Neural cell (in vitro differentiated cells): ENCODE measurements around the gene COL5A1. TPM values are rescaled to one million over a fixed set of nuclear protein-coding genes. Genes with fewer than 3 reads are reported as not detected.

ENCODE experiments used
- H2AFZ ChIP-seq: fragments of 200-600, 300-800 bp; sonication (generic), shearing (Covaris generic); 2 replicates; pipeline ENCODE4 v1.6.0; 2014; ENCODE audit warnings: low read depth, mild to moderate bottlenecking, antibody characterized with exemption, low read length, moderate library complexity
- H3F3A ChIP-seq: fragments of 200-600 bp; shearing (Covaris generic); 2 replicates; pipeline ENCODE4 v1.6.1; 2016; ENCODE audit warnings: mild to moderate bottlenecking, moderate library complexity, mixed read lengths, antibody characterized with exemption, low read length; ENCODE audit not compliant: insufficient read depth, poor library complexity, severe bottlenecking
- H3K27ac ChIP-seq: fragments of 200-600, 300-800 bp; sonication (generic), shearing (Covaris generic); 2 replicates; pipeline ENCODE4 v1.5.1; 2014; ENCODE audit warnings: mild to moderate bottlenecking, low read length, moderate library complexity
- H3K27me3 ChIP-seq: fragments of 300-800, 200-600 bp; sonication (generic), shearing (Covaris generic); 2 replicates; pipeline ENCODE4 v1.6.0; 2014; ENCODE audit warnings: mild to moderate bottlenecking, low read depth, low read length, moderate library complexity; ENCODE audit not compliant: insufficient read depth
- H3K36me3 ChIP-seq: fragments of 300-800, 200-600 bp; sonication (generic), shearing (Covaris generic); 2 replicates; pipeline ENCODE4 v1.5.1; 2014; ENCODE audit warnings: mild to moderate bottlenecking, antibody characterized with exemption, low read length, moderate library complexity; ENCODE audit not compliant: insufficient read depth
- H3K4me2 ChIP-seq: fragments of 300-800, 200-600 bp; sonication (generic), shearing (Covaris generic); 2 replicates; pipeline ENCODE4 v1.6.0; 2014; ENCODE audit warnings: mild to moderate bottlenecking, low read length
- H3K4me3 ChIP-seq: fragments of 300-800, 200-600 bp; sonication (generic), shearing (Covaris generic); 2 replicates; pipeline ENCODE4 v1.5.1; 2014; ENCODE audit warnings: mild to moderate bottlenecking, low read length, moderate library complexity
- H3K79me2 ChIP-seq: fragments of 200-600 bp; shearing (Covaris generic); replicated peaks from 2 replicates; pipeline ENCODE4 v1.6.0; 2014; ENCODE audit warnings: mild to moderate bottlenecking, low read length, moderate library complexity; ENCODE audit not compliant: insufficient read depth
- H3K9ac ChIP-seq: fragments of 300-800, 200-600 bp; sonication (generic), shearing (Covaris generic); 2 replicates; pipeline ENCODE4 v1.6.1; 2016; ENCODE audit warnings: mild to moderate bottlenecking, low read length, mixed read lengths
- H3K9me2 ChIP-seq: fragments of 200-600 bp; shearing (Covaris generic); 2 replicates; pipeline ENCODE4 v1.6.1; 2016; ENCODE audit warnings: mild to moderate bottlenecking, low read length, mixed read lengths; ENCODE audit not compliant: insufficient read depth
- H3K9me3 ChIP-seq: fragments of 200-600, 300-800 bp; sonication (generic), shearing (Covaris generic); 2 replicates; pipeline ENCODE4 v1.6.1; 2016; ENCODE audit warnings: mild to moderate bottlenecking, mixed run types, low read length, moderate library complexity, mixed read lengths
- H4K20me1 ChIP-seq: fragments of 200-600 bp; shearing (Covaris generic); 2 replicates; pipeline ENCODE4 v1.6.1; 2016; ENCODE audit warnings: mild to moderate bottlenecking, mixed run types; ENCODE audit not compliant: insufficient read depth
- CTCF ChIP-seq: fragments of 450-650 bp; IDR thresholded peaks from 2 replicates; pipeline ENCODE4 v1.5.1; 2014; ENCODE audit warnings: antibody characterized with exemption, mild to moderate bottlenecking, moderate library complexity; ENCODE audit not compliant: poor library complexity, severe bottlenecking
- EP300 ChIP-seq: fragments of 450-650 bp; conservative IDR thresholded peaks from 2 replicates; pipeline ENCODE4 v1.6.1; 2014; ENCODE audit warnings: antibody characterized with exemption, mild to moderate bottlenecking, moderate library complexity; ENCODE audit not compliant: poor library complexity, severe bottlenecking
- EZH2 ChIP-seq: fragments of 200-600, 300-800 bp; shearing (Covaris generic), sonication (generic); IDR thresholded peaks from 2 replicates; pipeline ENCODE4 v1.6.1; 2014; ENCODE audit warnings: antibody characterized with exemption, low read length, borderline replicate concordance, mild to moderate bottlenecking; ENCODE audit not compliant: insufficient read depth, poor library complexity, severe bottlenecking
- MXI1 ChIP-seq: fragments of 450-650 bp; conservative IDR thresholded peaks from 2 replicates; pipeline ENCODE4 v1.6.1; 2014; ENCODE audit warnings: antibody characterized with exemption, mild to moderate bottlenecking; ENCODE audit not compliant: poor library complexity, severe bottlenecking
- POLR2AphosphoS5 ChIP-seq: IDR thresholded peaks from 2 replicates; pipeline ENCODE4 v1.6.1; 2012
- RAD21 ChIP-seq: fragments of 450-650 bp; conservative IDR thresholded peaks from 2 replicates; pipeline ENCODE4 v1.6.1; 2014; ENCODE audit warnings: antibody characterized with exemption, mild to moderate bottlenecking, moderate library complexity
- REST ChIP-seq: IDR thresholded peaks from 2 replicates; pipeline ENCODE4 v1.6.1; 2012; ENCODE audit warnings: borderline replicate concordance
- SMC3 ChIP-seq: fragments of 450-650 bp; conservative IDR thresholded peaks from 2 replicates; pipeline ENCODE4 v1.6.1; 2014; ENCODE audit warnings: antibody characterized with exemption, mild to moderate bottlenecking, moderate library complexity; ENCODE audit not compliant: poor library complexity
- TAF1 ChIP-seq: IDR thresholded peaks from 2 replicates; pipeline ENCODE4 v1.6.1; 2012; ENCODE audit warnings: low read depth
- polyA plus RNA-seq: library from polyadenylated mRNA; depleted of rRNA; stranded (reverse); fragments of >200 nt; gene quantifications from 2 replicates; pipeline ENCODE4 v1.2.3, GENCODE V29; 2014

COL5A1 gene
- polyA plus RNA-seq, 1 donor from 2014 or later, result not detected

DNA sequence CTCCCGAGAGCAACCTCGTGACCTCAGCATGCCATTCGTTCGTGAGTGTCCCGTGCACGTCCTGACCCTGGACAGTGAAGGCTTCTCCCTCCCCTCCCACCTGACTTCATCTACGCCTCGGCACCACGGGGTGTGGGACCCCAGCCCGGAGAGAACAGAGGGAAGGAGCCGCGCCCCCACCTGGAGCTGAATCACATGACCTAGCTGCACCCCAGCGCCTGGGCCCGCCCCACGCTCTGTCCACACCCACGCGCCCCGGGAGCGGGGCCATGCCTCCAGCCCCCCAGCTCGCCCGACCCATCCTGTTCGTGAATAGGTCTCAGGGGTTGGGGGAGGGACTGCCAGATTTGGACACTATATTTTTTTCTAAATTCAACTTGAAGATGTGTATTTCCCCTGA, 200.7 kb downstream of the COL5A1 start:
- Histone ChIP-seq H4K20me1 (no peaks in the 10 kb centered on the region), H3K9me2 (no peaks in the 10 kb centered on the region)

DNA sequence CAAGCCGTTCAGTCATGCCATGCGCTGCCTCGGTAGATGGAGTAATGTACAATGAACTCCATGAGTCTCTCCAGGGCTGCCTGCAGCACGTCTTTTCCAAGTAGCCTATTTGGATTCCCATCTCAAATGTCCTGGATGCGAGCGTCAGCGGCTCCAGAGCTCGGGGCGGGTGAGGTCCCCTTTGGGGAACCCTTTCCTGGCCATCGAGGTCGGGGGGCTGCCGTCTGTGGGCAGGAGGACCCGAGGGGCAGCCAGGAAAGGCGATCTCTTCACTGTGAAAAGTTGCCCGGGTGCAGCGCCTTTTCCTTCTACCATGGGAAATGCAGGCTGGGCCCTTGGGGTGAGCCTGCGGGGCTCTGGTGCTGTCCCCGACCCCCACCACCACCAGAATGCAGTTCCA, 202.1 kb downstream of the COL5A1 start:
- no peaks in the 10 kb centered on the region for H3K9me2 ChIP-seq
- no peak overlapping the region for H2AFZ ChIP-seq
- no peak overlapping the region for H3K27ac ChIP-seq
- no peaks in the 10 kb centered on the region for H3K9me3 ChIP-seq
- H3K36me3 ChIP-seq, result no peaks in the 10 kb centered on the region
- no peak overlapping the region for H3K9ac ChIP-seq
- H3K79me2 ChIP-seq, result no peaks in the 10 kb centered on the region
- H3K4me2 ChIP-seq, result no peak overlapping the region
- no peak overlapping the region for H3K4me3 ChIP-seq
- no peaks in the 10 kb centered on the region for H3F3A ChIP-seq
- no peaks in the 10 kb centered on the region for H4K20me1 ChIP-seq
- no peaks in the 10 kb centered on the region for H3K27me3 ChIP-seq
- TF ChIP-seq EP300, result no peak
- no peak for TF ChIP-seq EZH2
- TF ChIP-seq RAD21, result no peak
- no peak for TF ChIP-seq TAF1
- TF ChIP-seq CTCF, result no peak
- TF ChIP-seq REST, result no peak
- no peak for TF ChIP-seq POLR2AphosphoS5

More for the DNA sequence above, 200.7 kb downstream of the COL5A1 start:
- no peak for TF ChIP-seq RAD21
- no peak for TF ChIP-seq CTCF
- TF ChIP-seq MXI1, result no peak
- no peak for TF ChIP-seq EZH2
- no peak for TF ChIP-seq REST
- TF ChIP-seq POLR2AphosphoS5, result no peak
- TF ChIP-seq SMC3, result no peak
- TF ChIP-seq TAF1, result no peak
- TF ChIP-seq EP300, result no peak
- H3F3A ChIP-seq, result no peaks in the 10 kb centered on the region
- no peak overlapping the region for H3K9ac ChIP-seq
- no peaks in the 10 kb centered on the region for H3K27me3 ChIP-seq
- H3K4me2 ChIP-seq, result no peak overlapping the region
- no peak overlapping the region for H3K4me3 ChIP-seq
- H3K27ac ChIP-seq, result no peak overlapping the region
- no peak overlapping the region for H2AFZ ChIP-seq
- no peaks in the 10 kb centered on the region for H3K79me2 ChIP-seq
- no peaks in the 10 kb centered on the region for H3K36me3 ChIP-seq
- H3K9me3 ChIP-seq, result no peaks in the 10 kb centered on the region
